GM18858 (cell line): Measurements from ENCODE around the gene NKAIN2.
A peak's percentile ranks its signal among the peaks of the same experiment; 100 is the strongest.
"Not testable (repeated sequence)": the region's sequence is repeated elsewhere in the genome, so short reads cannot be mapped to it uniquely, and the experiment has no call there.

ENCODE experiments used
- ATAC-seq: cut with Tn5 transposase; IDR thresholded peaks from one replicate; pipeline ENCODE4 v1.9.1; 2021; ENCODE audit not compliant: unreplicated experiment

The NKAIN2 gene

GRCh38 chr6:123888771-123889513 is 85.3 kb downstream of the NKAIN2 start:
- ATAC-seq: no peak

DNA sequence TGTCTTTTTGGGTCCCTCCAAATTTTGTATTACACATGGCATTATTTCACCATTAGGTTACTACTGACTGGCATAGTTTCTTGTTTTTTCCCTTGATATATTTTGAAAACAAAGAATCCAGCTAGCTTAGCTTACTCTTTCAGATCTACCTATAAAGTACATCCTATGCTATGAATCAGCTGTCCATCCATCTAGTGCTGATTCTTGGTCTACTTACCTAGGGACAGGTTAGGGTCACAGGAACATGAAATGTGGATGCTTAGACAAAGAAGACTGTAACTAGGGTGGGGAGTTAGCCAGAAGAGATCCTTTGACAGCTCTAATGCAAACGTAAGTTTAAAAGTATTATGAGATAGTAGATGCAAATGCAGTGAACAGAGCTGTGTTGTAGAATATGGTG is 91.7 kb downstream of the NKAIN2 start:
- no peak for ATAC-seq

DNA sequence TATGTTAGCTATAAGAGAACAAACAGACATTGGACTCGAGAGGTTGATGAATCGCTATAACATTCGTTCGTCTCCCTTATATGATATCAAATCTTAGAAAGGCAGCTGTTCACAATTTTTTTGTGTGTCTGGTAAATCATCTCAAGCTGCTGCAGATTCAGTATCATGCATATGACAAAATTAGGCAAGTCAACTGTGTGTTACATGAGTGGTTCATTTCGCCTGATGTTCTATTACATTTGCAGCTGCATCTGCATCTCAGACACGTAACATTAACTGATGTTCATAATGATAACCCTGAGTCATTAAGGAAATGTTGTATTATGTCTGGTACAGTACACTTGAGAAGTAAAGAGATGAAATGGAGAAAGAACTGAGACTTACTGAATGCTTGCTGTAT is 92.1 kb downstream of the NKAIN2 start:
- no peak for ATAC-seq

GRCh38 chr6:123896869-123897268 is 93.2 kb downstream of the NKAIN2 start:
- ATAC-seq: no peak

DNA sequence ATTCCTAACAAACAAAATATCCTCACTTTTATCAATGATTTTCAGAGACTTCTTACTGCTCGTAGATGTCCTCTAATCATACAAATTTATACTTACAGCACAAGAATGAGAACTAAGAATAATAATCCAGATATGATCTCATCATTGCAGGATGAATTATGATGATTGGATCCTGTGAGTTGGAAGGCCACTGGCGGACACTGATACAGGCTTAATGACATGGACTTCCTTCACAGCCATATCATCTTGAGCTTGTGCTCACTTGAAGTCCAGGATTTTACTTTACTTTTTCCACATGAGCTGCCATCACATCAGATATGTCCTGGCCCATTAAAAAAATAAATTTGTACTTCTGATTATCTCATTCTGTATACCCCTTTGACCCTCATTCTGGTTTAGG is 94.3 kb downstream of the NKAIN2 start:
- ATAC-seq: no peak

DNA sequence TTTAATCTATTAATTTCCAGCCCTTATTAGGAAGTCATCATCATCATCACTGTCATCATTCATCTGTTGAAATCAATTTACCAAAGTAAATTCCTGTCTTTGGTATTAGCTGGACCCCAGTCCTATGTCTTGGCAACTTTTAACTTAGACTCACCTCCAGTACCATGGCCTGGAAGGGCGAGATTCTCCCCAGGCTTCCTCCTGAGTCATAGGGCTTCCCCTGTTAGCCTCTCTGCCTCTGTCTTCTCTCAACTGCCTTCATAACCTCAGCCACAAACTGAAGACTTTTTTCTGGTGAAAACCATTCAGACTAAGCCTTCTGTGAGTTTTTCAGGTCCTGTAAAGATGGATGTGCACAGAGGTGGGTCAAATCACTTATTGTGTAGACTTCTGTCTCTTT is 95.0 kb downstream of the NKAIN2 start:
- ATAC-seq: no peak

- ATAC-seq: no peak
Measured at GRCh38 chr6:123899745-123900144, 96.1 kb downstream of the NKAIN2 start.

DNA sequence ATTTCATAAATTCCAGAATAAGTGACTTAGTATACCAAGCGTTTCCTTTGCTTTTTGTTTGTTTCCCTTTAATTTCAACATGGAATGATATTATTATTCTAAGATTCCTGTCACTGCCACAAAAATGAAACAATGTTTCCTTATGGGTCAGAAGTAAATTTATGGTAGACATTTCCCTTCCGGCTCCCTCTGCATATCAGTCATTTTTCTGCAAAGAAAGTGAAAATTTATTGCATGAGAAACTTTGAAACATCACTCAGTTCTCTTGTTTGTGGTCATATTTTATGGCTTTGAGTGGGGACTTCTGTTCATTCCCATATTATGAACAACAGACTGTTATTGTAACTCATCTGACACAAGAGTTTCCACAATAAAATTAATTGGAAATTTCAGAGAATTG is 97.8 kb downstream of the NKAIN2 start:
- ATAC-seq: no peak

GRCh38 chr6:123902738-123903313 is 99.2 kb downstream of the NKAIN2 start:
- ATAC-seq: no peak

DNA sequence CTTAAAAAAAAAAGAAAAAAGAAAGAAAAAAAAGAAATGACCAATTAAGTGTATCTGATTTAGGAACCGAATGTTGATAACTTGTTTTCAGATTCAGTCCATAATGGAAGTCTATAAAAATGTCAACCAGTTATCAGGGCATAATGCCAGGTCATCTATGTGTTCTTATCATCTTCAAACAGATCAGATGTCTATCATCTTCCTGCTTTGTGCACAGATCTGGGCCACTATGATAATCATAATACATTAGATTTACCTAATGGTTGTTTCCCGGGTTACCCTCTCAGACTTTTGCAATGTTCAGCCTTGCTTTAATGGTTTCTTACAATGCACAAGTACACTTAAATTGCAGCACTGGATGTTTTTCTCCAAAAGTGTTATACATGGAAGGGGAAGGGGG is 100.6 kb downstream of the NKAIN2 start:
- no peak for ATAC-seq

- ATAC-seq: no peak
Measured at GRCh38 chr6:123908797-123909196, 105.1 kb downstream of the NKAIN2 start.

GRCh38 chr6:123909989-123910388 is 106.3 kb downstream of the NKAIN2 start:
- no peak for ATAC-seq

DNA sequence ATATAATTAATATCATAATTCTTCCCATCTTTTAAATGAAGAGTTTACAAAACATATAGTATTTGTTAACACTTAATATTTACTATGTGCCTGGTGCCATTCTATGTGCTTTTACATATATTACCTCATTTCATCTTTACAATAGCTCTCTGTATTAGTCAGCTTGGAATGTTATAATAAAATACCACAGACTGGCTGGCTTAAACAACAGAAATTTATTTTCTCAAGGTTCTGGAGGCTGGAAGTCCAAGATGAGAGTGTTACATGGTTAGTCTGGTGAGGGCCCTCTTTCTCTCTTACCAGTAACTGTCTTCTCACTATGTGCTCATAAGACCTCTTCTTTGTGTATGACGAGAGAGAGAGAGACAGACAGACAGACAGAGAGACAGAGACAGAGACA is 110.2 kb downstream of the NKAIN2 start:
- ATAC-seq: no peak

DNA sequence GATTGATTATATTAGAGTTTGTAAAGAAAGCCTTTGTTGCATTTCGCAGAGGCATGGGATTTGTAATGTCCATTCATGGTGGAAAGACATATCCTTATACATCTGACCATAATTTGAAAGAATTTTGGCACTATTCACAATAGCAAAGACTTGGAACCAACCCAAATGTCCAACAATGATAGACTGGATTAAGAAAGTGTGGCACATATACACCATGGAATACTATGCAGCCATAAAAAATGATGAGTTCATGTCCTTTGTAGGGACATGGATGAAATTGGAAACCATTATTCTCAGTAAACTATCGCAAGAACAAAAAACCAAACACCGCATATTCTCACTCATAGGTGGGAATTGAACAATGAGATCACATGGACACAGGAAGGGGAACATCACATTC is 119.7 kb downstream of the NKAIN2 start:
- not testable (repeated sequence) for ATAC-seq

DNA sequence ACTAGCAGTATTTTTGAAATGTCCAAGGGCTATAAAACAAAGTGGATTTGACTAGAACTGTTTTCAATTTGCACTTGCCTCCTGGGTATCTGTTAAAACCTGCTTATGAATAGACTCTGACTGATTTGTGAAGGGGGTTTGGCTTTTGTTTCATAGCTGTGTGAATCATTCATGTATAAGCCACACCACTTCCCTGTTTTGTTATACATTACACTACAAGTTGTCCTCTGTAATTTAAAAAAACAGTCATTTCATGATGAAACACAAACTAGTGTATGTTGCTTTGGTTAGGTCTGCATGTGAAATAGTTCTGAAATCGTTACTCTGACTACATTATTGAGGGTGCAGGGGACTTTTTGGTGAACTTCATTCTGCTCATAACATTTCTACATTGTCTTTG is 121.7 kb downstream of the NKAIN2 start:
- peak; percentile 98 for ATAC-seq

DNA sequence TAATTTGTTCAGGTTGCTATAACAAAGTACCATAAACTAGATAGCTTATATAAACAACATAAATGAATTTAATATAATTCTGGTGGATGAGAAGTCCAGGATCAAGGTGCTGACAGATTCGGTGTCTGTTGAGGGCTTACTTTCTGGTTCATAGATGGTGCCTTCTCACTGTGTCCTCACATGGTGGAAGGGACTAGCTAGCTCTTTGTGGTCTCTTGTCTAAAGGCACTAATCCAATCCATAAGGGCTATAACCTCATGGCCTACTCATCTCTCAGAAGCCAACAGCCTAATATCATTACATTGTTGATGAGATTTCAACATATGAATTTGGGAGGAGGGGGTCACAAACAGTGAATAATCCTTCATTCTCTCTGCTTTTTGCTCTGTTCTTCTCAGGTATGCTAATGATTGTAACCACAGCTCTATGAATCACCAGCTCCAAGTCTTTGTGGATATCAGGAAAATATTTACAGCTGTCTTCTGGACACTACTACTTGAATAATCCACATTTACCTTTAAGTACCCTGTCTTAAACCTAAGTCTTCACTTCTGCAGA is 122.3 kb downstream of the NKAIN2 start:
- ATAC-seq: no peak

DNA sequence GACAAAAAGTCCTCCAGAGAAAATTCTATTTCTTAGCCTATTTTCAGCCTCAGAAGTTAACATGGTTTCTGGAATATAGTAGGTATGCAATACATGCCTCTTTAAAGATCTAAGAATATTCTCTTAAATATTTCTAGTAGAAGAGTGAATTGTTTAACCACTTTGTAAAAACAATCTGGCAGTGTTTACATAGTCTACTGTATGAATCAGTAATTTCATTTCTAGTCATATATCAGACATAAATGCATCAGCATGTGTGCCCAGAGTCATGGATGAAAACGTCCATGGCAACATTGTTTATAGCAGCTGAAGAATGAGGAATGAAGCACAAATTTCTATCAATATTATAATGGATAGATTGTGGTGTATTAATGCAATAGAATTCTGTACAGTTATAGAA is 124.9 kb downstream of the NKAIN2 start:
- no peak for ATAC-seq

DNA sequence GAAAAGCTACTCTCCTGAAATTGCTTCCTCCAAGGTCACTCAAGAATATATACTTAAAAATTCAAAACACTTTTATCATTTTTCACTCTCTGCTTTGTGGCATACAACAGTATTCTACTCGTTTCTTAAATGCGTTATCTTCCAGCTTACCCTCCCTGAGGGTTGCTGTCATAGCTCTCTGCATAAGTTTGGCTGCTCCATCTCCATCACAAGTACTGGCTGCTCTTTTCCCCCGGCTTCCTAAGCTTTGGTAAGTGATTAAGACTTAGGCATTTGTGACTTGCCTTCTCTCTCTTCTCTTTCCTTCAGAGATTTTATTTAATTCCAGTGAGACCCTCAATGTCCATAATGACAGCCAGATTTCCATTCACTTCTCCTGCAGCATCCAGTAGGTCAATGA is 128.3 kb downstream of the NKAIN2 start:
- ATAC-seq: no peak

DNA sequence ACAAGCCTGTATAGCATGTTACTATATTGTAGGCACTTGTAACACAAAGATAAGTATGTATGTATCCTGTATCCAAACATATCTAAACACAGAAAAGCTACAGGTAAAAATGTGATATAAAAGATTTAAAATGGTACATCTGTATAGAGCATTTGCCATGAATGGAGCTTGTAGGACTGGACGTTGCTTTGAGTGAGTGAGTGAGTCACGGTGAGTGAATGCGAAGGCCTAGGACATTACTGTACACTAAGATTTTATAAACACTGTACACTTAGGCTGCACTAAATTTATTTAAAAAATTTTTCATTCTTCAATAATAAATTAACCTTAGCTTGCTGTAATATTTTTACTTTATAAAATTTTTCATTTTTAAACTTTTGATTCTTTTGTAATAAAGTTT is 136.9 kb downstream of the NKAIN2 start:
- no peak for ATAC-seq

GRCh38 chr6:123941855-123942254 is 138.2 kb downstream of the NKAIN2 start:
- ATAC-seq: no peak

- no peak for ATAC-seq
Measured at GRCh38 chr6:123945386-123945785, 141.7 kb downstream of the NKAIN2 start.

- ATAC-seq: no peak
Measured at GRCh38 chr6:123953920-123954319, 150.3 kb downstream of the NKAIN2 start.
